HS-5 (cell line): ENCODE results near the gene SSUH2.
A peak's percentile ranks its signal among the peaks of the same experiment; 100 is the strongest.

ENCODE experiments used
- DNase-seq: peaks from one replicate; pipeline ENCODE4 v3.0.0-alpha.2; 2012; ENCODE audit warnings: low read depth

SSUH2 gene

DNA sequence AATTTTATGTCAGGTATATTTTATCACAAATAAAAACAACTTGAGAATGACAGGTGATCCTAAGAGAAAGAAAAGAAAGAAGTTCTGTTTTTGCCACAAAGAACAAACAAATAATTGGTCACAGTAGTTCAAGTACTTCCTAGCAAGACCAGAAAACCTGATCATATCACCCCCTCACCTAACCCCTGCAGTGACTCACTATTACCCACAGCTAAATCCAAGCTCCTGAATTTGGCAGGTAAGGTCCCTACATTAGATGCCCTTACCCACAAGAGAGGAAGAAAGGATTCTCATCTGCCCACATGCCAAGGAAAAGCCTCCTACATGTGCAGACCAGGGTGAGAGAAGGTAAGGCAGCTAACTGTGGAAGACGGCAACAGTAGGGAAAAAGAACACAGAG is 4.4 kb downstream of the SSUH2 start:
- DNase-seq: no peak

DNA sequence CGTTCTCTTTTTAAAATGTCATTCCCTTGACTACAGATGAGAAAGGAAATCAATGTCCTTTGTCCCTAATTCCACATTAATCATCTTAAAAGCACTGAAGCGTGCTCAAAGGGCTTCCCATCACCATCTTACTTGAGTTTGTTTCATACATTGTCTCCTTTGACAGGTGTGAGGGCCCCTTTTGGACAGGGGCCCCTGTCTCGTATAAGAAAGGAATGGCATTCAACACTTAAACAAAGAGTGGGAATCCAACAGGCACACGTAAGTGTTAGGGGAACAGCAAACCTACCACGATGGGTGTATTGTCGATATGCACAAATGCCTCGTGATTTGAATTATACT is 5.0 kb downstream of the SSUH2 start:
- no peak for DNase-seq

DNA sequence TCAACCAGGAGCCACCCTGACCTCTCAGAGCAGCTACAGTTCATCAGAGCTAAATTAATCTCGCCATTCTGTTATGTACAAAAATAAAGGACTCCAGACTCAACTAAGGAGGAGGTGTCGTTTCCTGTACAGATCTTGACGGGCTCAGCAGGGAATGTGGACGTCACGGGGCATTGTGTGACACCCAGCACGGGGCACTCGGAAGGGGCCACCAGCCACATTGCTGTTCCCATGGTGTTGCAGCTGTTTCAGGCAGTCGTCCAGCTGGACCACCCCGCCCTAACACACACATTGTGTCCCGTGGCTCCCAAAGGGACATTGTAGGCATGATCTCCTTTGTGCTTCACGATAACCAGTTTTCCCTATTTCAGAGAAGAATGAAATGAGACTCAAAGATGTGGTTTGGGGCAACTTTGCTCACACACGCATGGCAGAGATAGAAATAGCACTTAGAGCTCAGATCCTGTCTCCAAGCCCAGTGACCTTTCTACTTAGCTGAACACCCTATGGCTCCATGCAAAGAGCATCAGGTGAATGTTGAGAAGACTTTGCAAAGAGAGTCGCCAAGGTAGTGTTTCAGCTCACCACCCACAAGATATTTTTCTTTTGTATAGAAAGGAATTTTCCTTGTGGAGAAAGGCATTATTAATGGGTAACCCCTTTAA is 5.5 kb downstream of the SSUH2 start:
- DNase-seq: no peak

DNA sequence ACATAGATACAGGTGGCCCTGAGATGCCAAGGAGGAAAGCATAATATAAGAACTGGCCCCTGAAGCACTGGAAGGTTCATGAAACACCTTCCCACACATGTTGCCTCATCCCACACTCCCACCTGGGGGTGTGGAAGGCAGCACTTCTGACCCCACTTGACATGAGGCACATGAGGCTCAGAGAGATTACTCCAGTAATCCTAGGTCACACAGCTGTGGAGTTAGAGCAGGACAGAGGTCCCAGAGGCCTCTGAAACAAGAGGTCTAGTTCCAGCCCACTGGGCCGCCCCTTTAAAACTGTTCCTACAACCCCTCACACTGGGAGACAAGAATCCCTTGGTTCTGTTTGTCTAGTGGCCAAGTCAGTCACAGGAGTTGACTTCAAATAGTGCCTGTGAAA is 7.2 kb downstream of the SSUH2 start:
- no peak for DNase-seq

DNA sequence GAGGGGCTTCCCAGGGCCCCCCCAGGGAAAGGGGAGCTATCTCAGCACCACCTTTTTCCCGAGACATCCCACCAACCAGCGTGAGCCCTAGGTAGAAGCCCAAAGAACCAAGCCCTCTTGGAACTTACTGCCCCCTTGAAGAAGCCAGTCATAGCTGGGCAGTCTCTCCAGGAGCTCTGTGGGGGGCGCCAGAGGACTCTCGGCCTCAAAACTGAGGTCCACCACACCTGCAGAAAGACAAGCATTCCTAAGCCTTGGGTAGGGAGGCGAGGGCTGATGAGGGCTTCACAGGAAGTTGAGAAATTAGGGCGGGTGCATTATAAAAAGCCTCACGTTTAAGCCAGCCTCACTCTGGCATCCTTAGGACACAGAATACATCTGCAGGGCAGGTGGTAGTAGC is 9.0 kb downstream of the SSUH2 start:
- no peak for DNase-seq

DNA sequence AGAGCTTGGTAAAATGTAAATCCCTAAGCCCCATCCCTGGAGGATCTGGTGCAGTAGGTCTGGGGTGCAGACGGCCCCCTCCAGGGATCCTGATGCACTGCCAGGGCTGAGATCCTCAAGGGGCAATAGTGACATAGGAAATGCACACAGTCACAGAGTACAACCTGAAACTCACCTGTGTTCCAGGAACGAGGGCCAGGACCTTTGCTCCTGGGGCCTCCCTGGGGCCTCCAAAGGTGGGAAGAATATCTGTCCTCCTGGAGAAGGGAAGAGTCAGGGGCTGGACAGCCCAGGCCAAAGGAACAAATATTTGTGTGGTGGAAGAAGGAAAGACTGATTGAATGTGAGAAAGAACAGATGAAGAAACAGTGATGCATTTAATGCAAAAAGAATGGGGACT is 9.5 kb downstream of the SSUH2 start:
- DNase-seq: no peak

DNA sequence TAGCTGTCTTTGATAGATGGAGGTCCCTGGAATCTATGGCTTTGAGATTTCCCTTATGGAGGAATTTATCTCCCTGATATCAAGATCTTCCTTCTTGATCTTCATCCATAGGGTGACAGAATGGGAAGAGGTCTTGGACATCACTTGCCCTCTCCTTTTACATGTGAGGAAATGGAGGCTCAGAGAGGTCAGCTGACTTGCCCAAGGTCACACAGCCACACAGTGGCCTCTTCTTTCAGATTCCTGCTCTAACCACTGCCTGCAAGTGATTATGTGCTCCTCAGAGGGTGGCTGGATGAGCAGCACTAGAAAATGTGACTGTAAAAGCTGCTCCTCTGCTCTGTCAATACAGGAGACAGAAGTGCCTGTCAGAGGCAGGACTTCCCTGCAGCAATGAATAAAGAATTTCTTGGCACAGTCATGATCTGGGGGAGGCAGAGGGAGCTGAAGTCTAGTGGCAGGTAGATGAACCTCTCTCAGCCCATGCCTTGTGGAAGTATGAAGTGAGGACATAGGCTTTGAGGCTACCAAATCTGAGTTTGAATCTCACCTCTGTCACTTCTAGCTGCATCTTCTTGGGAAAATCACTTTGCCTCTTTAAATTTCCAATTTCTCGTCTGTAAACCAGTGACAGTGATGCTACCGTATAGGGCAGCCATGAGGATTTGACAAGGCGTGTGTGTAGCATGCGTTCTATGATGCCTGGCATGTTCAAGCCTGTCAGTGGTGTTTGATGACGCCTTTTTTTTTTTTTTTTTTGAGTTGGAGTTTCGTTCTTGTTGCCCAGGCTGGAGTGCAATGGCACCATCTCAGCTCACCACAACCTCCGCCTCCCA is 12.0 kb downstream of the SSUH2 start:
- DNase-seq: no peak

DNA sequence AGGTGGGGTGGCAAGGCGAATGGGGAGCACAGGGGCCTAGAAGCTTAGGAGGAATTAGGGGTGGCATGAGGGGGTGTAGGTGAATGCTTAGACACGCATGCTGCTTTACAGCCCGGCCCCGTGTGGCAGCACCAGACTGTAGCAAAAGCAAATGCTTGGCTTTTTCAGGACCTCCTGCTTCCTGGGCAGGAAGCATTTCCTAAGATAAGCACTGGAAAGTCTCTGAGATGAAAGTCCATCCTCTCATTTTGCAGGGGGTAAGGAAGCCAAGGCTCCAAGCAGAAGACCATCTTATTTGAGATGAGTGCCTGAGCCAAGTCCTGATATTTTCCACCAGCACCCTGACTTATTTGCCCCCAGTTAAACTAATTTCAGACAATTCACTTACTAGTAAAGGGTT is 12.9 kb downstream of the SSUH2 start:
- DNase-seq: no peak

DNA sequence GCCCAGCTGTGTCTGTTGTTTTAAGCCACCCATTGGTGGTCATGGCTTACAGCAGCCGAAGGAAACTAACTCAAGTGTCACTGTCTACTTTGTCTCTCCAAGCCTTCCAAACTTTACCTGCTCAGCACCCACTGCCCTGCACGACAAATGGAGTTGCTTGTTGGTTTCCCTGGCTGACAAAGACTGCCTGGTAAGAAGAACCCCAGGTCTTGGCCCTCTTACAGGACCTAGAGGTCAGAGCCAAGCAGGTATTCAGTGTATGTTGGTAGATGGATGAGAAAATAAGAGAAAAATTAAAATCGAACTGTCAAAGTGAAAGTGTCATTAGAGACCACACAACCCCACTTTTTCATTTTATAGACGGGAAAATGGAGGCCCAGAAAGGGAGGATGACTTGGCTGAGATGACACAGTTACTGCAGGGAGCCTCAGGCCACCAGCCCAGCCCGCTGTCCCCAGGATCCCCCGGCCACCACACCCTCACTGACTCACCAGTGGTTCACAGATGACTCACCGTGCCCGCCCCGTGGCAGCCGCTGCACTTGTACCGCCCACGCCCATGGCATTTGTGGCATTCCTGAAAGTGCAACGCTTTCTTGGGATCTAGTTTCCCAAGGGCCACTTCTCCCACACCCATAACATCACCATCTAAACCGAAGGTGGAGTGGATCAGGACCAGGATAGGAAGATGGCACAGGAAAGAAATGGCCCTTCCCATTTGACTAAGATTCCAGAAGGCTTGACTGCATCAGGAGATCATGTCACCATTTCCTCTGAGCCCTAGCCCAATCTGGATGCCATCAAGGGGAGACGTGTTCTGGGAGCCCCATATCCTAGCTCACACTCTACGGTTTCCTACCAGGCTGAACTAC is 15.2 kb downstream of the SSUH2 start:
- DNase-seq: peak; percentile 68

DNA sequence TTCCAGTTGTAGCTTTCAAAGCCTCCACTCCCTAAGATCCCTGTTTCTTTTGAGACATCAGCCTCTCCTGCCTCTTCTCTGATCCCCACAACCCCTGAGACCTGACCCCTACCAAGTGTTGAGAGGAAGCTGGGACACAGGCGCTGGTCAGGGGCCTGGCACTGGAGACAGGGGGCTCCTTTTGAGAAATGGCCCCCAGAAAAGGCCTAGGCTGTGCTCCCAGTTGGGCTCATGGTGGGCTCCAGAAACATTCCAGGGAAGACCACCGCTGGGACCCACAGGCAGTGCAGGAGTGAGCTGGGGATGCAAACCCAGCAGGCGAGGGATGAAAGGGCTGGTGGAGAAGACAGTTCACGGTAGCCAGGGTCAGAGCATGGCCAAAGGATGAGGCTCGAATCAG is 16.6 kb downstream of the SSUH2 start:
- no peak for DNase-seq

DNA sequence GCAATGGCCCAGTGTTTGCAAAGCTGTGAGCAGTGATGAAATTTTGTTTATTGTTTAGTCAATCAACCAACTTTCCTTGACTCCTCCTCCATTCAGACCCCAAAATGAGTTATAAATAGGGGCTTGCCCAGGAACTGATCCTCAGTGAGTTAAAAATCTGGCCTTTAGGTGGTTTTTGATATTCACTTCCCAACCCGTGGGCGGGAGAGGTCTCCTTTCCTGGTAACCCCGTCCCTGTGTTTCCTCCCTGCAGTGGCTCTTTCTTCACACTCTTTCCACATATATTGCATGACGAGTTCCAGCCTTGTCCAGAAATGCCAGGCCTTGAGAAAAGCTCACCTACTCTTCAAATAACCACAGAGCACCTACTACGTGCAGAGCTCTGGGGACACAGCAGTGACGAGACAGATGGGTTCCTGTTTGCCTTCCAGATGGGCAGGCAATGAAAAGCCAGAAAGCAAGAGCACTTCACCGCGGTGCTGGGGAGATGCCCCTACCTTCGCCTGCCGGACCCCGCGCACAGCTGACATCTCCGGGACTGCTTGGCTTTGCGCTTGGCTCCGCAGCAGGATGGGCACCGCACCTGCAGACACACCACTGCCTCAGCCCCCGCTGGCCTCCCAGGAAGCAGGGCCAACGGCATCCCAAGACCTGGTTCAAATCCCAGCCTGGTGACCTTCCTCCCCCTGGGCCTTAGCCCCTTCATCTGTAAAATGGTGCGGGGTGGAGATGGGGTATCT is 17.2 kb downstream of the SSUH2 start:
- DNase-seq: no peak

DNA sequence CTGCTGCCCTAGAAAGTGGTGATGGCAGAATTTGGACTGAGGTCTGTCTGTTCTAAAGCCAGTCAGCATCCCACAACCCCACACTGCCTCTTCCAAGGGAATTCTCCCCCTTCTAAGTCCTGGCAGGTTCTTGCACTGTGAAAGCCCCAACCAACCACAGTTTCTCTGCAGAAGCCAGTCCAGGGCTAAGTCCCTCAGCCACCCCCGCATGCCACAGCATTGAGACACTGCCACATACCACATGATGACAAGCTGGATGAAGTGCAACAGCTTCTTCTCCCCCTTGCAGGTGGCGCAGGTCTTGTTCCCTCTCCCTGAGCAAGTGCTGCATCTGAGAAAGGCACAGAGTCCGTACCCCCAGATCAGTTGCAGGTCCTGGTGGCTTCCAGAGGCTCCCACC is 18.6 kb downstream of the SSUH2 start:
- DNase-seq: no peak

DNA sequence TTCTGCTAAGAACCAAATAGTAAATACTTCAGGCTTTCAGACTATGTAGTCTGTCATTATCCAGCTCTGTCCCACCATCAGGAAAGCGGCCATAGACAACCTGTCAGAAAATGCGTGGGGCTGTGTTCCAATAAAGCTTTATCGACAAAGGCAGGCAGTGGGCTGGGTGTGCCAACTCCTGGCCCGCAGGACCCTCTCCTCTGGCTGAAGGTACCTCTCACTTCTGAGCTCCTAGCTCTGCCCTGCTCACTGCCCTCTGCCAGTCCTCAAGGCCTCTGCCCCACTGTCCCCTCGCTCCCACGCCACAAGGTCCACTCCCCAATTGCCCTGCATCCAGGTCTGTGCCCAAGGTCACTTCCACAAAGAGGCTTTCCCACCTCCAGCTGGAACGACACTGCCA is 20.0 kb downstream of the SSUH2 start:
- DNase-seq: no peak

DNA sequence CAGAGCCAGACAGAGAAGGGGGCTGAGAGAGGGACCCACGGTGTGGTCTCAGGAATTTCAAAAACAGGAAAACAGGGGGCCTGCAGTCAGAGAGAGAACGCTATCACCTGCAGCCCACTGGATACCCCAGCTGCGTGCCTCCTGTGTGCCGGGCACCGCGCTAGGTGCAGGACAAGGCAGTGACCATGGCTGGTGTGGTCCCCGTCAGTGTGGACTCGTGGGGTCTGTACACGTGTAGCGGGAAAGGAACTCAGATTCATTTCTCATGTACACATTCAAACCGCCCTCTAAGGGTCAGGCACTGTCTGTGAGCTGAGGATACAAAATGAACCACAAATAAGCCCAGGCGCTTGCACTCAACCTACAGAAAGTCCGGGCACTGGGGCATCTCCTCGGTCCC is 20.9 kb downstream of the SSUH2 start:
- no peak for DNase-seq

DNA sequence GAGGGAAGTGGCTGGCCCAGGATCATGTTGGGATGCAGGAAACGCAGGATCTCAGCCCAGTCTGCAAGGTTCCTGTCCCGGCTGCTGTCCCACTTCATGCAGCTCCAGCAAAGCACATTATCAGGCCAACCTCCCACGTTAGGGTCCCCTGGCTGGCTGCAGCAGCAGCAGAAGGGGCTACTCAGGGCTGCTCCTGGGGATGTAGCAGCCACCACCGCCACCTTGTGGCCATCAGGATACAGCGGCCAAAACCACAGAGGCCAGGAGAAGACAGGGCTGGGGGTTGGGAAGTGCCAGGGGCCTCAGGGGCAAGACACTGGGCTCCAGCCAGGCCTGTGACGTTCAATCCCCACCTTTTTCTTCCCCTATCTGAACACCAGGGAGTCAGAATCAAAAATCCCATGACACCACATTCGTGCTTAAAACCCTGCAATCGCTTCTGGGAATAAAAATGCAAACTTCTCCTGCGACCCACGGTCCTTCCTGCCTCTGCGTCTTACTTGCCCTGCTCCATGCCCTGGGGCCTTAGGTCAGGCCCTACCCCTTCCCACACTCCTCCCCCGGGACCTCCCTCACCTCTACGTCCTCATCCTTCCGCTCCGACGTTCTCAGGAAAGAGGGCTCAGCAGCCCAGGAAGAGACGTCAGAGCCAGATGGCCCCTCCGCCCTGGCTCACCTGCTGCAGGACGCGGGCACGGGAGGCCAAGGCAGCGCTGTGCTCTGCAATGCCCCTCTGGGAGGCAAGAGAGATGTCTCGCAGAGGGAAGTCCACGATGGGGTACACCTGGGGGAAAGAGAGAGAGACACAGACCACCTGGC is 21.5 kb downstream of the SSUH2 start:
- no peak for DNase-seq

DNA sequence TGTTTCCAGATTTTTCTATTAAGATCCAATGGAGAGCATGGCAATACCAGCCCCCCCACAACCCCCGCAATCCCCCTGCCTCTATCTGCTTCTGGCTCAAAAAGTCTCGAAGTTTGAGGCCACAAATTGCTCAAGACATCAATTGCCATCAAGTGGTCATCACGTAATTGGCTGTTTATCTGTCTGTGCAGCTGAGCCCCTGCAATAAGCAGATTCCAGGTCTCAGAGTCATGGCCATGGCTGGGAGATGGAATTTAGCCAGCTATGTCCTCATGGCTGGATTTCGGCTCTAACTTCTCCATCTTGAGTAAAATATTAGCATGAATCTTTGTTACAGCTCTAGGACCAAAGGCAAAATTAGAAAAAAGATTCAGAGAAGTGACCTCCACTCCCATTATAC is 22.7 kb downstream of the SSUH2 start:
- DNase-seq: no peak

DNA sequence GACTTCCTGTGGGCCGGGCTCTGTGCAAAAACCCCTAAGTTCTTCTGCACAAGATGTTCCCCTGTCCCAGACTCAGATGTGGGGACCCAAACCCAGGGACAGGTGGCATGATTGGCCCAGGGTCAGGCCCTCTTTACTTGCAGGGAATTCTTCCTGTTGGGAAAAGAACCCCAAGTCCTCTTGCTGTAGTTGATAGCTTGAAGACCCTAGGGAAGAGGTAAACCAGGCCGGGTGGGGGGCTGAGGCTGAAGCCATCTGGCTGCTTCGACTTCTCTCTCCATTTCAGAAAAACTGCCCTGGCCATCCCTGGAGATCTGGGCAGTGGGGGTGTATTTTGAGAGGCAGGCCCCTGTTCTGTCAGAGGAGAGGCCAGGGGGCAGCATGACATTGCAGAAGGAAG is 23.5 kb downstream of the SSUH2 start:
- DNase-seq: no peak

DNA sequence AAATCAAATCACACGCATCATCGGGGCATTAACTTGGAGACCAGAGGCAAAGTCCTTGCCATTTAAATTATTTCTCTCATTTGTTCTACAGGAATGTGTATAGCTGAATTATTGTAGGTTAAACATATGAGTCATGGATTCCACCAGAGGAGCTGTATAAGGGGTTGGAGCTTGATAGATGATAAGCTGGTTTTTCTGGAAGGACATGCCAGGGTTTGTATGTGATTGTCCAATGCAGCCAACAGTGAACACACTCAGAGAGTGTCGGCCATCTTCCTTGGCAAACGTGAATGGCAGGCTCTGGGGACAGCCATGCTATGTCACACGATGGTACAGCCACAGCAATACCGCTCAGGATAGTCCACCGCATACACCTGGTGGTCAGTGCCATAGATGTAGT is 25.1 kb downstream of the SSUH2 start:
- no peak for DNase-seq

DNA sequence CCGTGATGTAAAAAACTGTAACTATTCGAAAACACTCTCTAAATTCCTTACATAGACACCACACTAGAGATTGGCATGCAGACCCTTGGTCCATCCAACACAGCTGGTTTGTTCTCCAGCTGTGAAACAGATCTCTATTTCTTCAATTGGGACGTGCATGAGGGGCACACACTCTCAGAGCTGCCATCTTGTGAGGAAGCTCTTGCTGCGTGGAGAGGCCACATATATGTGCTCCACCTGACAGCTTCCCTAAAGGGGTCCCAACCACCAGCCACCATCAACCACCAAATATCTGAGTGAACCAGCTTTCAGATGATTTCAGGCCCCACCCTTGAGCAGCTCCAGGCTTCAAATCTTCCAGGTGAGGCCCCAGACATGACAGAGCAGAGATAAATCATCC is 25.6 kb downstream of the SSUH2 start:
- DNase-seq: no peak

DNA sequence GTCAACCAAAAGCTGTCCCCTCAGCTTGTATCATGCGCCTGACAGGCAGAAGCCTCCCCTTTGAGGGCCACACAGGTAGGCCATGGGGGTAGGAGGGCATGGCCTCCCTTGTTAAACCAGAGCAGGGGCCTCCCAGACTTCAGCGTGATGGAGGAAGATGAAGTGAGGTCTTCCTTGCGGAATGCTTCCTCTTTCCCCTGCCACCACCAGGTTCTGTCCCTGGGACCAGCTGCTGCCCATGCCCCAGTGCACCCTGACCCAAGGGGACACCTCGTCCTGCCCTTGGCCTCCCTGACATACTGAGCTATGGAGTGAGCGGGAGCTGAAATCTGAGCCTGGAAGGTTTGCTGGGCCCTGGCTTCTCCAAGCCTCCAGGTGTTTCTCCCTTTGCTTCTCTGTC is 26.7 kb downstream of the SSUH2 start:
- no peak for DNase-seq

DNA sequence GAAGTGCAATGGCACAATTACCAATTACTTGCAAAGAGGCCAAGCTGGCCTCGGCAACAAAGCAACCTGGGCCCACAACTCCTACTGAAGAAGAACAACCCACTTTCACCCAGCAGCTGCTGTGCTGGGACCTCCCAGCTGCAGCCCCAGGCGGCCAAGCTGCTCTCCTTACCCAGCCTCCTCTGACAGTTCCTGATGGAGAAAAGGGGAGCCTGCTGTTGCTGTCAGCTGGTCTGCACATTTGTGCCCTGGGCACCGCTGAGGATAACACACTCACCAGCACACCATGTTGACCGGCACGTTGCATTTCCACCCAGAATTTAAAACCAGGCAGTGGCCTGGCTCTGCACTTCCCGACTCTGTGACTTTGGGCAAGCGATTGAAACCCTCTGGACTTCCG is 33.6 kb downstream of the SSUH2 start:
- no peak for DNase-seq
